NCI-H1436 treated with DMSO at 0.1 percent for 48 hours (cell line): Measurements from ENCODE around the gene DNM3.

Source experiments
- DNase-seq: peaks from one replicate; lab custom pipeline; 2025; lab: John Stamatoyannopoulos, UW

DNM3 gene

GRCh38 chr1:171869097-171869496 is 27.8 kb downstream of the DNM3 start:
- DNase-seq: no peak

- DNase-seq: no peak
Measured at GRCh38 chr1:171871848-171872247, 30.6 kb downstream of the DNM3 start.

- DNase-seq: no peak
Measured at GRCh38 chr1:171872430-171872829, 31.1 kb downstream of the DNM3 start.

- DNase-seq: no peak
Measured at GRCh38 chr1:171873664-171874063, 32.4 kb downstream of the DNM3 start.

- DNase-seq: no peak
Measured at GRCh38 chr1:171877701-171878100, 36.4 kb downstream of the DNM3 start.

- no peak for DNase-seq
Measured at GRCh38 chr1:171879556-171879955, 38.3 kb downstream of the DNM3 start.

GRCh38 chr1:171881442-171881841 is 40.1 kb downstream of the DNM3 start:
- DNase-seq: no peak

GRCh38 chr1:171883849-171884248 is 42.6 kb downstream of the DNM3 start:
- no peak for DNase-seq

GRCh38 chr1:171884475-171884874 is 43.2 kb downstream of the DNM3 start:
- no peak for DNase-seq

- DNase-seq: no peak
Measured at GRCh38 chr1:171890131-171890530, 48.8 kb downstream of the DNM3 start.

GRCh38 chr1:171896936-171897703 is 55.8 kb downstream of the DNM3 start:
- DNase-seq: no peak

GRCh38 chr1:171898941-171899340 is 57.6 kb downstream of the DNM3 start:
- DNase-seq: no peak

- no peak for DNase-seq
Measured at GRCh38 chr1:171899838-171900237, 58.5 kb downstream of the DNM3 start.

- no peak for DNase-seq
Measured at GRCh38 chr1:171901245-171901644, 59.9 kb downstream of the DNM3 start.

- no peak for DNase-seq
Measured at GRCh38 chr1:171902527-171902926, 61.2 kb downstream of the DNM3 start.

GRCh38 chr1:171904778-171905450 is 63.6 kb downstream of the DNM3 start:
- no peak for DNase-seq

- DNase-seq: no peak
Measured at GRCh38 chr1:171909711-171910110, 68.4 kb downstream of the DNM3 start.

- DNase-seq: no peak
Measured at GRCh38 chr1:171910786-171911185, 69.5 kb downstream of the DNM3 start.

GRCh38 chr1:171911506-171911905 is 70.2 kb downstream of the DNM3 start:
- DNase-seq: no peak

GRCh38 chr1:171912509-171913175 is 71.3 kb downstream of the DNM3 start:
- no peak for DNase-seq

- DNase-seq: no peak
Measured at GRCh38 chr1:171913385-171913784, 72.1 kb downstream of the DNM3 start.

- DNase-seq: no peak
Measured at GRCh38 chr1:171916315-171916771, 75.0 kb downstream of the DNM3 start.

GRCh38 chr1:171917331-171917730 is 76.0 kb downstream of the DNM3 start:
- no peak for DNase-seq
